ENCODE data around the gene FDXACB1.
"Not testable (repeated sequence)": the region's sequence is repeated elsewhere in the genome, so short reads cannot be mapped to it uniquely, and the experiment has no call there.

The FDXACB1 gene

DNA sequence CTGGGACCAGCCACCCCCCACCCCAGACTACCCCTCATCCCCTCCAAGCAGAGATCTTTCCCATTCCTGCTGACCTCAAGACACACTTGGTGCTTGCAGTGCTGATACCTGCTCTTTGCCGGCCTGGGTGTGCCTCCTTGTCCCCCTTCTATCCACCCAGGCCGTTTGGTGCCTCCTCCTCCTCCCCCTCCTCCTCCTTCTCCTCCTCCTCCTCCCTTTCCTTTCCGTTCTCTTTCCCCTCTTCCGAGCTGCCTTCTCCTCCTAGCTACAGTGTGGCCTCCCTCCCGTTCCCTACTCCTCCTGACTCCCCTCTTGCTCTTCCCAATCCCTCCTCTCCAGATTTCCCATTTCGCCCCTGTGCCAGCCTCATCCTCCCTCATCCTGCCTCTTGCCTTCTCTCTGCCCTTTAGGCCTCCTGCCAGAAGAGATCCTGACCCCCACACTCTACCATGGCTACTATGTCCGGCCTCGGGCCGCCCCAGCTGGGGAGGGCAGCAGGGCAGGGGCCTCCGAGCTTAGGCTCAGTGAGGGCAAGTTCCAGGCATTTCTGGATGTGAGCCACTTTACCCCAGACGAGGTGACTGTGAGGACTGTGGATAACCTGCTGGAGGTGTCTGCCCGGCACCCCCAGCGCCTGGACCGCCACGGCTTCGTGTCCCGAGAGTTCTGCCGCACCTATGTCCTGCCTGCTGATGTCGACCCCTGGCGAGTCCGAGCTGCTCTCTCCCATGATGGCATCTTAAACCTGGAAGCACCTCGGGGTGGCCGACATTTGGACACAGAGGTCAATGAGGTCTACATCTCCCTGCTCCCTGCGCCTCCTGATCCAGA is 34.3 kb upstream of the FDXACB1 start:
- no peaks in the 10 kb centered on the region for H3K9me3 ChIP-seq (ENCODE audit: control insufficient read depth, insufficient read depth, low read length)
- peaks cover 24% of the 10 kb centered on the region; the same call in 1 of the 2 replicates for H3K4me1 ChIP-seq (ENCODE audit: insufficient read depth, low read length)
- H3K9ac ChIP-seq (ENCODE audit: low read depth, low read length): peak overlapping the region; percentile 41; the same call in 1 of the 2 replicates
- no peaks in the 10 kb centered on the region for H3K36me3 ChIP-seq (ENCODE audit: insufficient read depth, low read length)

DNA sequence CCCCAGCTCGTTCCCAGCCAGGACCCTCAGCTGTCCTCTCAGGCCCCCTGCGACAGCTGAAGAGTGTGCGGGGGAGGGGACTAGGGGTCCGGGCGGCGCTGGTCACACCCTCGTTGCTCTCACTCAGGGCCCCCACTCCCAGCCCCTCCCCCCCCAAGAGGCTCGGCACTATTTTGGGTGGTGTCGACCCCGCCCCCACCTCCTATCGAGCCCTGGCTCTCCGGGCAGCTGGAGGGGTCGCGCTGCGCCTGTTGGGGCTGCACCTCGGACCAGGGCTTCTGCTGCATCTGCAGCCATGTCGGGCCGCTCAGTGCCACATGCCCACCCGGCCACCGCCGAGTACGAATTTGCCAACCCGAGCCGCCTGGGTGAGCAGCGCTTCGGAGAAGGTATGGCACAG is 33.6 kb upstream of the FDXACB1 start, which contains the start of gene HSPB2:
HSPB2 (plus strand) TSS at position 200 of the 400 bp plus-strand sequence; CDS start at position 296, 96 bp downstream.
- no peaks in the 10 kb centered on the region for H3K9me3 ChIP-seq (ENCODE audit: control insufficient read depth, insufficient read depth, low read length)
- peak within 1 kb of the TSS; percentile 41 for H3K9ac ChIP-seq (ENCODE audit: low read depth, low read length)
- peaks cover 24% of the 10 kb centered on the region; the same call in 1 of the 2 replicates for H3K4me1 ChIP-seq (ENCODE audit: insufficient read depth, low read length)

DNA sequence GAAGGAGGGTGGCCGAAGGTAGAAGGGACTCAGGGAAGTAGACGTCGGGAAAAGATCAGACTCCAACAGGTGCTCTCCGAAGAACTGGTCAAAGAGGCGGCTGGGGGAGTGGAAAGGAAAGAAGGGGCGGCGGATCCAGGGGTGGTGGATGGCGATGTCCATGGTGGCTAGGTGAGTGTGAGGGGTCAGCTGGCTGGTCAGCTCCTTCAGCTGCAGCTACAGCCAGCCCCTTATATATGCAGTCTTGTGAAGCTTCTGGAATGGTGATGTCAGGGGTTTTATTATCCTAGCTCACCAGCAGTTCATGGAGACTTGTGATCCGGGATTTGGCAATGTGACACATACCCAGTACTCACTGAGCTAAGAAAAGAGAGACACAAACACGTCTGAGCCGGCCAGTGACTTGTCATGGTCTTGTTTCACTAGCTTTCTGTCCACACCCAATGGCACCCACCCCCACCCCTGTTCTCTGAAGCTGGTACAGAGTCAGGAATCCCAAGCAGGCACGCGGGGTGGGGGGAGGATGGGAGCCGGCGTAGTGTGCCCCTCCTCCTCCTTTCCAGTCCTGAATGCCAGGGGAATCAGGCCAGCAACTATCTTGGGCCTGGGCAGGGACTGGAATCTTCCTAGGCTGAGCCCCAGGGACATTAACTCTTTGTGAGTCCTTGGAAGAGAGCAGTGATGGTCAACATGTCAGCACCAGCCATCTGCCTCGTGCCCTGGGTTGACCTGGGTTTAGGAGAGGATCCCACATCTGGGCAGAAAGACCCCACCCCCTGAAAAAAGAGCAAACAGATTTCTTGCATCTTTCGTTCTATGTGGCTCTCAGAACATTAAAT is 32.8 kb upstream of the FDXACB1 start, which contains the start of gene CRYAB:
CRYAB (minus strand) TSS at position 208 of the 839 bp plus-strand sequence; CDS start at position 162, 46 bp downstream.
- Histone ChIP-seq H3K9me3 (ENCODE audit: control insufficient read depth, insufficient read depth, low read length) (no peaks in the 10 kb centered on the region), H3K9ac (ENCODE audit: low read depth, low read length) (peak within 1 kb of the TSS; percentile 35), H3K36me3 (ENCODE audit: insufficient read depth, low read length) (no peaks in the 10 kb centered on the region), H3K4me1 (ENCODE audit: insufficient read depth, low read length) (peaks cover 24% of the 10 kb centered on the region; the same call in 1 of the 2 replicates)

More for the DNA sequence above, 33.6 kb upstream of the FDXACB1 start, which contains the start of gene HSPB2:
- H3K36me3 ChIP-seq (ENCODE audit: insufficient read depth, low read length): no peaks in the 10 kb centered on the region

DNA sequence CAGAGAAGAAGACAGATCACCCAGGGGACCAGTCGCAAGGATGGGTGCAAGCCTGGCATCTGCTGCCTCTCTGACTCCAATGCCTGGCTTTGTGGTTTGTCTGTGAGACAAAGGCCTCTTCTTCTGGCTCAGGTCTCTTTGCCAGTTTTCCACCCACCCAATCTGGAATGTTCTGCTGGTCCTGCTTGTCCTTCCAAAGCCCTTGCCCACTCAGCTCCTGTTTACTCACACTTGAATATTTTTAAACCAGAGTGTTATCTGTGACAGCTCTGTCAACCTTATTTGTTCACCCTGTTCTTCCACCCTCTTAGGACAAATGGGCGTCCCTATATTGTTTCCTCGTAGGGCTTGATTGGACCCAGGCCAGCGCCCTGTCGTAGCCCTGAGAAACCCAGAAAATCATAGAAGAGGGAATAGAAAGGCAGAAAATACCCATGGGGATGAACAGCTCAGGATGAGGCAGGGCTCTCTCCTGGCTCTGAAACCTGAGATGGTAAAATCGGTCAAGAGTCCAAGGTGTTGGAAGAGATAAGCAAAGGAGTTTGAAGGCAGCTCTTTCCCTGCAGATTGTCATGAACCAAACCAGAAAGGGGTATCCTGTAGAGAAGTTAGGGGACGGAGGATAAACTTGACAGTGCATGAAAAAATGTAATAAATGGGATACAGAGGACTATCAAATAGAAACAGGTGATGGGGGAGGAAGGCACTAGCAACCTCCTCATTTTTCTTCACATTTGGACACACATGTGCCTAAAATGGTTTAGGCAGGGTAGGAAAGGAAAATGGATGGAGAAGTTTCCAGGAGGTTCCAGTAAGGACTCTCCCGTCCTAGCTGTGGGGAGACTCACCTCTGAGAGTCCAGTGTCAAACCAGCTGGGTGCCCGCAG is 32.0 kb upstream of the FDXACB1 start:
- no peaks in the 10 kb centered on the region for H3K36me3 ChIP-seq (ENCODE audit: insufficient read depth, low read length)
- no peaks in the 10 kb centered on the region for H3K9me3 ChIP-seq (ENCODE audit: control insufficient read depth, insufficient read depth, low read length)
- H3K9ac ChIP-seq (ENCODE audit: low read depth, low read length): no peak overlapping the region
- peaks cover 24% of the 10 kb centered on the region; the same call in 1 of the 2 replicates for H3K4me1 ChIP-seq (ENCODE audit: insufficient read depth, low read length)

DNA sequence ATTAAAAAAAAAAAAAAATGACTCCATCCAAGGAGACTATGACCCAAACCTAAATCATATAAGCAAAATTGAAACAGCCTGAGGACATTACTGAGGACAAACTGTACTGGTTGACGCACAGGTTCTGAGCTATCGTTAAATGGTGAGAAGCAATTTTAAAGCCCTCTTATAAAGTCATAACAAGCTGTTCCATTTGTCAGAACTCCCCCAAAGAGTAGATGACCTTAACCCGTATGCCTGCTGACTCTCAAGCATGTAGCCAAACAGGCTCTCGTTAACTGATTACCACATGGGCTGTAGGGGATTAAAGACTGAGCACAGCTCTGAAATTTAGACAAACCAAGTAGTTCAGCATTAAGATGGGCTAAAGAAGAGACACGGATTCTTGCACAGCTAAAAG is 30.4 kb upstream of the FDXACB1 start:
- H3K9me3 ChIP-seq (ENCODE audit: control insufficient read depth, insufficient read depth, low read length): no peaks in the 10 kb centered on the region
- peaks cover 23% of the 10 kb centered on the region; the same call in 1 of the 2 replicates for H3K4me1 ChIP-seq (ENCODE audit: insufficient read depth, low read length)
- no peaks in the 10 kb centered on the region for H3K36me3 ChIP-seq (ENCODE audit: insufficient read depth, low read length)

DNA sequence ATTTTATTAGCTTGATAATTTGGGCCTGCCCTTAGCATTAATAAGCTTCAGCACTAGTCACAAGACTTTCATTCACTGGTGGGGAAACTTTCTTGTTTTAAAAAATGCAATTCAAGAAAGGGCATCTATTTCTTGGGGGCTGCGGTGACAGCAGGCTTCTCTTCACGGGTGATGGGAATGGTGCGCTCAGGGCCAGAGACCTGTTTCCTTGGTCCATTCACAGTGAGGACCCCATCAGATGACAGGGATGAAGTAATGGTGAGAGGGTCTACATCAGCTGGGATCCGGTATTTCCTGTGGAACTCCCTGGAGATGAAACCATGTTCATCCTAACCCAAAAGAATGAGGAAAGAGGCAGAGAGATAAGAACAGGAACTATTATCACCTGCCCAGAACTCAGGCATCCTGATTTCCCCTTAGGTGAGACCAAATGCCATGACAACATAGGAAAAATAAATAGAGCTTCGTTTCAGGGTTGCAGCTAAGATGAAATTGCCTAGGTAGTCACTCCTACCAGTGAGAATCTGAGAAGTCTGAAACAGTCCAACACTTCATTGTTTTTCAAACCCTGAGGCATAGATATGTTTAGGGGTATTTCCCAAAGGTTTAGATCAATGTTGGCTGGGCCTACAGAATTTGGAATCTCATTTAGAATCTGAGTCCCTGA is 29.8 kb upstream of the FDXACB1 start:
- no peak overlapping the region for H3K9ac ChIP-seq (ENCODE audit: low read depth, low read length)
- H3K4me1 ChIP-seq (ENCODE audit: insufficient read depth, low read length): peaks cover 17% of the 10 kb centered on the region; the same call in 1 of the 2 replicates
- H3K36me3 ChIP-seq (ENCODE audit: insufficient read depth, low read length): no peaks in the 10 kb centered on the region

More for the DNA sequence above, 30.4 kb upstream of the FDXACB1 start:
- no peak overlapping the region for H3K9ac ChIP-seq (ENCODE audit: low read depth, low read length)

DNA sequence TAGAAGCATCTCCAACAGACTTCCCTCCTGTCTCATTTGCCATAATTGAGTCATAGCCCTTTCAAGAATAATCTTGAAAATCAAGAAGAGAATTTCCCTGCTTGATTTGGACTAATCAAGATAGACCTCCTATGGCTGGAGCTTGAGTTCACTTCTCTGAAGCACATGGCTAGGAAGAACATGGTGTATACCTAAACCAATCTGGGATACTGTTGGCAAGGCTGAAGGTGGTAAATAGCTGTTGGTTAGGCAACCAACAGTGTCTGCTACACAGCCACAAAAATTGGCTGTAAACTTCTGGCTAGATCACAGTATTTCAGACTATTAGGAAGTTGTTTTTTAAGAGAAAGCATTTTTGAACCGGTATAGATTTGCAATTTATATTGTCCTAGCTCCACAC is 27.7 kb upstream of the FDXACB1 start:
- H3K9ac ChIP-seq (ENCODE audit: low read depth, low read length): no peak overlapping the region
- H3K9me3 ChIP-seq (ENCODE audit: control insufficient read depth, insufficient read depth, low read length): no peaks in the 10 kb centered on the region
- no peaks in the 10 kb centered on the region for H3K36me3 ChIP-seq (ENCODE audit: insufficient read depth, low read length)
- peaks cover 4% of the 10 kb centered on the region; the same call in 1 of the 2 replicates for H3K4me1 ChIP-seq (ENCODE audit: insufficient read depth, low read length)

More for the DNA sequence above, 29.8 kb upstream of the FDXACB1 start:
- no peaks in the 10 kb centered on the region for H3K9me3 ChIP-seq (ENCODE audit: control insufficient read depth, insufficient read depth, low read length)

DNA sequence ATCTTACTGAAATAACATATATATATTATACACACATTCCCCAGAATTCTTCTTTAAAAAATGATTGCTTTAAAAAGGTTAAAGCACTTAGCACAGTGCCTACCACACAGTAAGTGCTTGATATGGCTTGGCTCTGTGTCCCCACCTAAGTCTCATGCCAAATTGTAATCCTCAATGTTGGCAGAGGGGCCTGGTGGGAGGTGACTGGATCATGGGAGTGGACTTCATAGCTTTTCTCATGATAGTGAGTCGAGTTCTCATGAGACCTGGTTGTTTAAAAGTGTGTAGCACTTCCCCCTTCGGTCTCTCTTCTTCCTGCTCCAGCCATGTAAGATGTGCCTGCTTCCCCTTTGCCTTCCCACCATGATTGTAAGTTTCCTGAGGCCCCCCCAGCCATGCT is 26.4 kb upstream of the FDXACB1 start:
- Histone ChIP-seq H3K9me3 (ENCODE audit: control insufficient read depth, insufficient read depth, low read length) (no peaks in the 10 kb centered on the region), H3K4me1 (ENCODE audit: insufficient read depth, low read length) (no peaks in the 10 kb centered on the region), H3K9ac (ENCODE audit: low read depth, low read length) (no peak overlapping the region), H3K36me3 (ENCODE audit: insufficient read depth, low read length) (no peaks in the 10 kb centered on the region)

DNA sequence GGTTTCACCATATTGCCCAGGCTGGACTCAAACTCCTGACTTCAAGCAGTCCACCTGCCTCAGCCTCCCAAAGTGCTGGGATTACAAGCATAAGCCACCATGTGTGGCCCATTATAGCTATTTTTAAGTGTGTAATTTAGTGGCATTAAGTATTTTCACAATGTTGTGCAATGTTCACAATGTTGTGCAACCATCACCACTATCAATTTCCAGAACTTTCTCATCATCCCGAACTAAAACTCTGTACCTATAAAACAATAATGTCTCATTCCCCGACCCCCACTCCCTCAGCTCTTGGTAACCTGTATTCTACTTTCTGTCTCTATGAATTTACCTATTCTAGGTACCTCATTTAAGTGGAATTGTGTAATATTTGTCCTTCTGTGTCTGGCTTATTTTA is 7.9 kb upstream of the FDXACB1 start:
- Histone ChIP-seq H3K9me3 (ENCODE audit: control insufficient read depth, insufficient read depth, low read length) (no peaks in the 10 kb centered on the region), H3K9ac (ENCODE audit: low read depth, low read length) (no peak overlapping the region), H3K36me3 (ENCODE audit: insufficient read depth, low read length) (no peaks in the 10 kb centered on the region), H3K4me1 (ENCODE audit: insufficient read depth, low read length) (no peaks in the 10 kb centered on the region)

DNA sequence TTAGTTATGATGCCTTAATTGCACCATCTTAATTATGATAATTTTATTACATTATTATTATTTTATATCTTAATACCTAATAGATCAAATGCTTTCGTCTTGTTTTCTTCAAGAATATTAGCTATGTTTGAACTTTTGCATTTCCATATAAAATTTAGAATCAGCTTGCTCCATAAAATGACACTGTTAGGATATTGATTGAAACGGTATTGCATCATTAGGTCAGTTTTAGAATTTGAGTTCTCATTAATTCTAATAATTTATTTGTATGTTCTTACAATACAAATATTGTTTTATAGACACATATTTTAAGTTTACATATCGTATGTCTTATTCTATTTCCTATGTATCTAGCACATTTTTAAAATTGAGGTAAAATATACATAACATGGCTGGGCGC is 7.1 kb upstream of the FDXACB1 start:
- H3K36me3 ChIP-seq (ENCODE audit: insufficient read depth, low read length): no peaks in the 10 kb centered on the region
- H3K4me1 ChIP-seq (ENCODE audit: insufficient read depth, low read length): no peaks in the 10 kb centered on the region
- no peak overlapping the region for H3K9ac ChIP-seq (ENCODE audit: low read depth, low read length)
- no peaks in the 10 kb centered on the region for H3K9me3 ChIP-seq (ENCODE audit: control insufficient read depth, insufficient read depth, low read length)

DNA sequence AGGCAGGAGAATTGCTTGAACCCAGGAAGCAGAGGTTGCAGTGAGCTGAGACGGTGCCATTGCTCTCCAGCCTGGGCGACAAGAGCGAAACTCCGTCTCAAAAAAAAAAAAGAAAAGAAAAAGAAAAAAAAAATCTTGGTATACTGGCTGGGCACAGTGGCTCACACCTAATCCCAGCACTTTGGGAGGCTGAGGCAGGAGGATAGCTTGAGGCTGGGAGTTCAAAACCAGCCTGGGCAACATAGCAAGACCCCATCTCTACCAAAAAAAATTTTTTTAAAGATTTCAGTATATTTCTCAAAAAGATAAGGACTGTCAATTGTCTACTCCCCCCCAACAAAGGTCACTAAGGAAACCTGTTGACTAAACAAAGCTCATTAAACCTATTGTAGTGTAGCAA is 6.1 kb upstream of the FDXACB1 start:
- not testable (repeated sequence) for H3K9ac ChIP-seq (ENCODE audit: low read depth, low read length); H3K4me1 ChIP-seq (ENCODE audit: insufficient read depth, low read length); H3K9me3 ChIP-seq (ENCODE audit: control insufficient read depth, insufficient read depth, low read length); H3K36me3 ChIP-seq (ENCODE audit: insufficient read depth, low read length)

DNA sequence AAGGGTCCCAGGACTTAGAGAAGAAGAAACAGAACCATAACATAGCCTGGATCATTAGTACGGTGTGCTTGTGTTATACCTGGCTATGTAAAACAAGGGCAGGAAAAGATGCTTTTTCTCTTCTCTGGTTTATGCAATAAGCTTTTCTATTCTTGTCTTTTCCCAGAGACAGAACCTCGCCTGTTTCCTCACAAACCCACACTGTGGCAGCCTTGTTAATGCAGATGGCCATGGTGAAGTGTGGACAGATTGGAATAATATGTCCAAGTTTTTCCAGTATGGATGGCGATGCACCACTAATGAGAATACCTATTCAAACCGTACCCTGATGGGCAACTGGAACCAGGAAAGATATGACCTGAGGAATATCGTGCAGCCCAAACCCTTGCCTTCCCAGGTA is 3.2 kb upstream of the FDXACB1 start:
- no peaks in the 10 kb centered on the region for H3K36me3 ChIP-seq (ENCODE audit: insufficient read depth, low read length)
- no peaks in the 10 kb centered on the region for H3K9me3 ChIP-seq (ENCODE audit: control insufficient read depth, insufficient read depth, low read length)
- H3K9ac ChIP-seq (ENCODE audit: low read depth, low read length): no peak overlapping the region
- no peaks in the 10 kb centered on the region for H3K4me1 ChIP-seq (ENCODE audit: insufficient read depth, low read length)

DNA sequence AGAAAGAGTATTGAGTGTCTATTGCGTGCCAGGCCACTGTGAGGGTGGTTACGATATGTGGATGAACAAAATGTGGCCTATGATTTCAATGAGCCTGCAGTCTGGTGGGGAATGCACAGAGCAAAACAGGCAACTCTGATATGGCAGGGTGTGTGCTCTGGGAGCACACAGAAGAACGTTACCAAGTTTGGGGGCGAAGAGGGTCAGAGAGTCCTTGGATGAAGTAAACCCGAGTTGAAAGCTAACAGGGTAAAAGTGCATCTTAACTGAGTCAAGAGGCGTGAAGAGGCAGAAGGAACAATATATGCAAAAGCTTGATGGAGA is 634 bp upstream of the FDXACB1 start:
- H3K9me3 ChIP-seq (ENCODE audit: control insufficient read depth, insufficient read depth, low read length): no peaks in the 10 kb centered on the region
- H3K4me1 ChIP-seq (ENCODE audit: insufficient read depth, low read length): no peaks in the 10 kb centered on the region
- peak overlapping the region; percentile 74 for H3K9ac ChIP-seq (ENCODE audit: low read depth, low read length)
- H3K36me3 ChIP-seq (ENCODE audit: insufficient read depth, low read length): no peaks in the 10 kb centered on the region
